ENCODE data around the gene RNF126.
"Not testable (repeated sequence)": the region's sequence is repeated elsewhere in the genome, so short reads cannot be mapped to it uniquely, and the experiment has no call there.

Gene RNF126

GRCh38 chr19:685454-685931 lies 22.5 kb upstream of the RNF126 start:
- DNase-seq = no peak

GRCh38 chr19:682678-683320 lies 19.8 kb upstream of the RNF126 start:
- DNase-seq = no peak

GRCh38 chr19:681029-682019 lies 18.3 kb upstream of the RNF126 start:
- no peak for DNase-seq

- DNase-seq = peak; percentile 98
These were observed 17.4 kb upstream of the RNF126 start for GRCh38 chr19:680287-681028.

- no peak for DNase-seq
These were observed 16.6 kb upstream of the RNF126 start for GRCh38 chr19:679418-680286.

- no peak for DNase-seq
These were observed 15.9 kb upstream of the RNF126 start for GRCh38 chr19:678791-679388.

GRCh38 chr19:677601-678436 lies 14.8 kb upstream of the RNF126 start:
- no peak for DNase-seq

GRCh38 chr19:677201-677600 lies 14.2 kb upstream of the RNF126 start:
- no peak for DNase-seq

- DNase-seq = no peak
These were observed 13.5 kb upstream of the RNF126 start, which contains the start of gene FSTL3 for GRCh38 chr19:676339-677105. Gene FSTL3, plus strand, starts transcription at chr19:676392. Its CDS starts 32 bp downstream, at chr19:676424.

GRCh38 chr19:676007-676338 lies 13.0 kb upstream of the RNF126 start:
- DNase-seq = no peak

GRCh38 chr19:674282-675151 lies 11.5 kb upstream of the RNF126 start:
- no peak for DNase-seq

- DNase-seq = no peak
These were observed 7.6 kb upstream of the RNF126 start for GRCh38 chr19:670609-671075.

- DNase-seq = not testable (repeated sequence)
These were observed 5.8 kb upstream of the RNF126 start for GRCh38 chr19:668675-669434.

- DNase-seq = not testable (repeated sequence)
These were observed 4.1 kb upstream of the RNF126 start for GRCh38 chr19:666985-667573.

GRCh38 chr19:664913-665443 lies 2.0 kb upstream of the RNF126 start:
- peak; percentile 63 for DNase-seq

GRCh38 chr19:663682-664117 lies 686 bp upstream of the RNF126 start:
- no peak for DNase-seq
